UCSD-AML1 (cell line): ENCODE measurements around the gene HS3ST4.
A peak's percentile ranks its signal among the peaks of the same experiment; 100 is the strongest.

Source experiments
- DNase-seq: peaks from one replicate; lab custom pipeline; 2025; ENCODE audit not compliant: unreplicated experiment; lab: John Stamatoyannopoulos, UW

Gene HS3ST4

GRCh38 chr16:25817295-25817694 lies 125.5 kb downstream of the HS3ST4 start:
- no peak for DNase-seq

- DNase-seq: no peak
Measured at GRCh38 chr16:25817876-25818275, 126.1 kb downstream of the HS3ST4 start.

DNA sequence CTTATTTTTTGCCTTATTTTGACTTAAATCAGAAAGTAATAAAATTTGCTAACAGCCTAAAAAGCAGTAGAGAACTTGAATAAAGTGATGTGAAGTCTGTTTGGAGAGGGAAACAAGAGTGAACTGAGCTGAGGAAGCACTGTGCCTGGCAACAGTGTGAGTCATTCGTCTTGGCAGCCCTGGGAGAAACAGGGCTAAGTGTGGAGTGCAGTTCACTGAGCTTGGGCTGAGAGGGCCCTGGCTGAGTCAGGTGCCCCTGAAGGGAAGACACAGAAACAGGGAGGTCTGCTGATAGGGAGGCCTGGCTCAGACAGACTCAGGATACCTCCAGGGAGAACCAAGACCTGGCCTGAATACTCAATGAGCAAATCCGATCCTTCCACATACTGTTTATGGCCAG lies 132.1 kb downstream of the HS3ST4 start:
- DNase-seq: no peak

DNA sequence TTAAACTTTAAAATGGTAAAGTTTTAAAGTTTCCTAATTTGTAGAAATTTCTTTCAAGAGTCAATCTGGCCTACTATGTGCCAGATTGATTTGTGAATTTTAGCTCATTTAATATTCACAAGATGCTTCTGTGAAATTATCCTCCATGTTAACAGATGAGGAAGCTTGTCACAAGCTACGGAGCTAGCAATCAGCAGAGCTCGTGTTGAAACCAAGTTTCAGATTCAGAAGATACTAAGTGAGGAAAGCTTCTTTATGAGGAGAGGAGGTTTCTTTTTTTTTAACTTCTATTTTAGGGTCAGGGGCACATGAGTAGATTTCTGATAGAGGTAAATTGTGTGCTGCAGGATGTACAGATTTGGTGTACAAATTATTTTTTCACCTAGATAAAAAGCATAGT lies 135.9 kb downstream of the HS3ST4 start:
- no peak for DNase-seq

- no peak for DNase-seq
Measured at GRCh38 chr16:25828510-25828909, 136.8 kb downstream of the HS3ST4 start.

DNA sequence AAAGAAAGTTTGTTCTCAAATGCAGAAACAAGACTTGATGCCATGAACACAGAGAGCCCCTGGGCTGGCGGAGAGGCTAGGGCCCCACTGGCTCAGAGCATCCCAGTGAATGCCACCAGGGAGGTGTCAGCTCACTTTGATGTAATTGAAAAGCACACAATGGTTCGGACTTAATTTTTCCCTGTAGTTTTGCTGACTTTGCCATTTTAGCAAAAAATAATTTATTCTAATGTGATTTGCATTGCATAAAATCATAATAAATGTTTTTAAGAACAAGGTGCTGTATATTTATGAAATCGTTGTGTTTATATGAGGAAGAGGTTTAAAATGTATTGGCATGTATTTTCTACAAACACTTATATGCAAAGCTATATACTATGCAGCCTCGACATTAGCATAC lies 140.5 kb downstream of the HS3ST4 start:
- no peak for DNase-seq

- DNase-seq: no peak
Measured at GRCh38 chr16:25834101-25834500, 142.3 kb downstream of the HS3ST4 start.

DNA sequence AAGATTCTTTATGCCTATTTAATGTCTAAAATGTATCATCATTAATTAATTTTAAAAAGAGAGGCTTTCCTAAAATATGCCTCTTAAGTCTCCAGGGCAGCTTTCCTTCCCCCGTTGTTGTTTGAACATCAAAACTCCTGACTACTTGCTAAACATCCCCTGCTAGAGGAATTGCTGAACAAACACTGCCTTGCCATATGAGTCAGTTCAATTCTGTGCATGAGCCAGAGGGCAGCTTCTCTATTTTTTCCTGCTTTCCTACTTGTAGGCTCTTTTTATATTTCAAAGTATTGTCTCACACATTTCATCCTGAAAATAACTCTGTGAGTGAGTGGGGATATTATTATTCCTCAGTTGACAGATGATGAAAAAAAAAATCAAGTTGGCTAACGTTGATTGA lies 143.4 kb downstream of the HS3ST4 start:
- no peak for DNase-seq

GRCh38 chr16:25838724-25839186 lies 147.0 kb downstream of the HS3ST4 start:
- DNase-seq: peak; percentile 11

GRCh38 chr16:25841761-25842160 lies 150.0 kb downstream of the HS3ST4 start:
- DNase-seq: no peak

DNA sequence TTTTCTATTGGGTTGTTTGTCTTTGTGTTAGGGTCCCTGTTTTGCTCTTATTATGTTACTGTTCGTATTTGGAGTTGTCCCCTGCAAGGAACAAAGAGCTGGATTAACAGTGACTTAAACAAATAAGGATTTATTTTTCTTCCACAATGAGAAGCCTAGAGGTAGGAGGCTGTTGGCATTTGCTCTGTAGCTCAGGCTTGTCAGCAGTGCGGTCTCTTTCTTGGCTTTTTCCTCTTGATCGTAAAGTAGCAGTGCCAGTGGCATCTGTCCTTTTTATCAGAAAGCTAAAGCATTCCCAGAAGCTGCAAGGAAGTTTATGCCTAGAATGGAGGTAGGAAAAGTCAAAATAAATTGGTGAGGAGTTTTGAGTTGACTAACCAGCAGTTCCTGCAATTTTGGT lies 154.1 kb downstream of the HS3ST4 start:
- DNase-seq: no peak

DNA sequence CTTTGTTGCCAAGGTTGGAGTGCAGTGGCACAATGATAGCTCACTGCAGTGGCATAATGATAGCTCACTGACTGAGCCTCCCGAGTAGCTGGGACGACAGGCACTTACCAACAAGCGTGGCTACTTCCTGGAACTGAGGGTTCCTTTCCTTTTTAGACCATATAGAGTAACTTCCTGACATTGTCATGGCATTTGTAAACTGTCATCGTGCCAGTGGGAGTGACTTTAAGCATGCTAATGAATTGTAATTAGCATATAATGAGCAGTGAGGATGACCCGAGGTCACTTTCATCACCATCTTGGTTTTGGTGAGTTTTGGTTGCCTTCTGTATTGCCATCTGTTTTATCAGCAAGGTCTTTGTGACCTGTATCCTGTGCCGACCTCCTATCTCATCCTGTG lies 162.4 kb downstream of the HS3ST4 start:
- no peak for DNase-seq

DNA sequence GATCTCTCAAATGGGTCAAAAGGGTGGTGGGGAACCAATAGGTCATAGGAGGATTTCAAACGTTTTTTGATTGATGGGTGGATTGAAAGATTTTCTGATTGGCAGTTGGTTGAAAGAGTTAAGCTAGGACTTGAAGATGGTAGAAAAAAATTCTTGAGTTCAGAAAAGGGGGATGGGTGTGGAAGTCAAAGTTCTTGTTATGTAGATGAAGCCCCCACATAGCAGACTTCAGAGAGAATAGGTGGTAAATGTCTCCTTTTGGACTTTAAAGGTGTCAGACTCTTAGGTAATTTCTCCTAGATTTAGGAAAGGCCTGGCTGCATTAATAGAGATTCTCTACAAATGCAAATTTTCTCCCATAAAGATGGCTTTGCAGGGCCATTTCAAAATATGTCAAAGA lies 163.3 kb downstream of the HS3ST4 start:
- DNase-seq: no peak

GRCh38 chr16:25855818-25856217 lies 164.1 kb downstream of the HS3ST4 start:
- DNase-seq: no peak

GRCh38 chr16:25859645-25860044 lies 167.9 kb downstream of the HS3ST4 start:
- DNase-seq: no peak

DNA sequence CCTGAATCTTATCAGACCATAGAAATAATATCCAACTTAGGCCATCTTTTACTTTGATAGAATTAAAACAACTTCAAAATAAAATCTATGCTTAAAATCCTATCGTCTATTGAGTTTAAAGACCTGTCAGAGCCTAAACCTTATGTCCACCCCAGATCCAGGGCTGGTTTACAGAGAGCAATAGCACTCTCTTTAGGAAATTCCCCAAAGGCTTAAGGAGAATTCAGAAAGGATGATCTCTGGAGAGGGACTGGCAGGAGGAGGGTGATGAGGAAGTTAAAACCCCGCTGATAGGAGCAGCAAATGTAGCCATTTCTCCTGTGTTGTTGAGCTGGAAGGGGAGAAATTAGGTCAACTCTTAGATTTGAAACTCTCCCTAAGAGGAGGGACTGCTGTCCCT lies 175.3 kb downstream of the HS3ST4 start:
- no peak for DNase-seq

GRCh38 chr16:25868106-25868505 lies 176.3 kb downstream of the HS3ST4 start:
- DNase-seq: no peak

DNA sequence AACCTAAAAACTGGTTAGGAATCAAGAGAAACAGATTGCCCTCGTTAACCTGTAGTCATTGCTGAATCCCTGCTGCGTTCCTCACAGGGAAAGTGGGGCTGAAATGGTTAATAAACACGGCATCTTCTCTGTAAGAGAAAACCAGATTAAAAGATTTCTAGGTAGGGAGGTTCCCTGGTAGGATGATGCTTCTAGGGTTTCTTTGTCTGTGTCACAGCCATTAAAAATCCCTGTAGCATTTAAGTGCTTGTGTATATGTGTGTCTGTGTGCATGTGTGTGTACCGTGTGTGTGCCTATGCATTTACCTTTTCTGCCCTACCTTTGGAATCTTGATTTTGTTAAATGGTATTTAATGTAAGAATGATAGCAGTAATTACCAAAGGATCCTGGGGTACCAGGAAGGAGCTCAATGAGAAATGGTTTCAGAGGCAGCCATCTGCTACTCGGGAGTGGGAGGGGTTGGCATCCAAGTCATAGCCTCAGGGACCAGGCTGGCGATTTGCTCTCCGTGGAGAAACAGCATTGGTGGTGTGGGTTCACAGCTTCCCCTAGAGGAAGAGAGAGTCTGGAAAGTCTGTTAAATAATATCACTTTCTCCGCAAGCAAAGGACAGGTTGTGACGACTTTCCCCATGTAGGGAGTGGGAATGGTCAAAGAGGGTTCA lies 177.1 kb downstream of the HS3ST4 start:
- no peak for DNase-seq

DNA sequence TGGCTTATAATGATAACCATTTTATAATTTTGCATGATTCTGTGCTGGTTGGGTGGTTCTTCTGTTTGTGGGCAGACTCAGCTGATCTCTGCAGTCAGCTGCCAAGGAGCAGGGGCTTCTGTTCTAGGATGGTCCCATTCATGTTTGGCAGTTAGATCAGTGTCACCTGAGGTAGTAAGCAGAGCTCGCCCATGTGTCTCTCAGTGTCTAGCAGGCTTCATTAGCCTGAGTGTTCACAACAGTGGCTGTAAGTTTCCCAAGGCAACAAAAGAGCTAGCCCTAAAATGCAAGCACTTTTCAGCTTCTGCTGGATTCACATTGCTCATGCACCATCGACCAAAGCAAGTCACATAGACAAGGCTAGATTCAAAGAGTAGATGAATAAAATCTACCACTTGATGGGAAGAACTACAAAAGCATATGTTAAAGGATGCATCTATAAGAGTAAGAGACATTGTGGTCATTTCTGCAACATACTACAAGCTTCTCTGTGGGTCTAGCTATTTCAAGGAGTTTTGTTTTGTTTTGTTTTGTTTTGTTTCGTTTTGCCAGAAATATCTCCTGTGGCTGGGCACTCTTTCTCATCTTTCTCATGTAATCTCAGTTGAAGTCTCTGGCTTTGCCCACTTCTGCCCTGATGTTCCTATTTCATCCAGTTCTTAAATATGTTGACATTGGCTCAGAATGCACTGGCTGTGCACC lies 180.8 kb downstream of the HS3ST4 start:
- no peak for DNase-seq

DNA sequence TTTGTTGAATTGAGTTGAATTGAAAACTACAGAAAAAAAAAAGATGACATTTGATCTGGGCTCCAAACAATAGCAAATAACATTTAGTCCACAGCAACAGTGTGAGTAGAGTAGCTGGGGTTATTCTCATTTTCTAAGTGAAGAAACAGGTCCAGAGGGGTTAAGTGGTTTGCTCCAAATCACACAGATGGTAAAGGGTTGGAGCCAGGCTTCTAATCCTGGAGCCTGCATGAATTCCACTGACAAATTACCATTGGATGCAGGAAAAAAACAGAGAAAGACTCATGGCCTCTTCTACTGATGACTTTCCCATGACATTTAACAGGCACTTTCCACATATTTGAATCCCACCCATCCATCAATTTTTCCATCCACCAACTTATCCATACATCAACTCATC lies 182.4 kb downstream of the HS3ST4 start:
- no peak for DNase-seq

- DNase-seq: no peak
Measured at GRCh38 chr16:25875956-25876598, 184.3 kb downstream of the HS3ST4 start.

- DNase-seq: no peak
Measured at GRCh38 chr16:25877103-25877502, 185.3 kb downstream of the HS3ST4 start.
